ENCODE results near the gene CACNB3. TPM values are rescaled to one million over a fixed set of nuclear protein-coding genes. Genes with fewer than 3 reads are reported as not detected.
A peak's percentile ranks its signal among the peaks of the same experiment; 100 is the strongest.

CACNB3 gene
- total and polyA plus RNA-seq, 8 donors: under 0.01 to 140 (median 12.7) TPM

DNA sequence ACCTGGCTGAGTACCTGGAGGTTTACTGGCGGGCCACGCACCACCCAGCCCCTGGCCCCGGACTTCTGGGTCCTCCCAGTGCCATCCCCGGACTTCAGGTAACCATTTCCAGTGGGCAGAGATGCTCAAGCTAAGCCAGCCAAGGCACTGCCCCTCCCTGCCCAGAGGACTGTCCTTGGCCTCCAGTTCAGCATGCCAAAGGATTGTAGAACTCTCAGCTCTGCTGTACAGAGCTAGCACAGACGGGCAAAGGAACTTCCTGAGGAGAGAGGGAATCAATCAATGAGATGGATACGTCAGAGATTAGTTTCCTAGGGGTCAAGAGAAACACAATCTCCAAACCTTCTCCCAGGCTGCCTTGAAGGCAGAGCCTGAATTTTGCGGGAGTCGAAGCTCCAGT lies 8.7 kb downstream of the CACNB3 start:
- Histone ChIP-seq H3K4me1 (no peaks in the 10 kb centered on the region), H3K4me3 (no peak overlapping the region), H3K9me3 (no peaks in the 10 kb centered on the region), H3K27ac (no peak overlapping the region), H3K36me3 (peaks cover 34 to 89% (median 81%) of the 10 kb centered on the region in 4 donors), H3K27me3 (no peaks in the 10 kb centered on the region)
- TF ChIP-seq POLR2A (IDR thresholded peaks at IDR 0.05): no peak
- TF ChIP-seq, protein P1, sequence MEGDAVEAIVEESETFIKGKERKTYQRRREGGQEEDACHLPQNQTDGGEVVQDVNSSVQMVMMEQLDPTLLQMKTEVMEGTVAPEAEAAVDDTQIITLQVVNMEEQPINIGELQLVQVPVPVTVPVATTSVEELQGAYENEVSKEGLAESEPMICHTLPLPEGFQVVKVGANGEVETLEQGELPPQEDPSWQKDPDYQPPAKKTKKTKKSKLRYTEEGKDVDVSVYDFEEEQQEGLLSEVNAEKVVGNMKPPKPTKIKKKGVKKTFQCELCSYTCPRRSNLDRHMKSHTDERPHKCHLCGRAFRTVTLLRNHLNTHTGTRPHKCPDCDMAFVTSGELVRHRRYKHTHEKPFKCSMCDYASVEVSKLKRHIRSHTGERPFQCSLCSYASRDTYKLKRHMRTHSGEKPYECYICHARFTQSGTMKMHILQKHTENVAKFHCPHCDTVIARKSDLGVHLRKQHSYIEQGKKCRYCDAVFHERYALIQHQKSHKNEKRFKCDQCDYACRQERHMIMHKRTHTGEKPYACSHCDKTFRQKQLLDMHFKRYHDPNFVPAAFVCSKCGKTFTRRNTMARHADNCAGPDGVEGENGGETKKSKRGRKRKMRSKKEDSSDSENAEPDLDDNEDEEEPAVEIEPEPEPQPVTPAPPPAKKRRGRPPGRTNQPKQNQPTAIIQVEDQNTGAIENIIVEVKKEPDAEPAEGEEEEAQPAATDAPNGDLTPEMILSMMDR (IDR thresholded peaks at IDR 0.05): no peak
- TF ChIP-seq POLR2AphosphoS5 (IDR thresholded peaks at IDR 0.05): no peak
- no peak for TF ChIP-seq EP300 (IDR thresholded peaks at IDR 0.05)
- intact Hi-C loops (cut with DNase I; ENCODE audit: low total_unique reads): no loop called here
- DNase-seq: no peak
- 81 to 88% (median 84%) methylated on average over 8 of the region's 8 CpGs for WGBS, 5 donors

DNA sequence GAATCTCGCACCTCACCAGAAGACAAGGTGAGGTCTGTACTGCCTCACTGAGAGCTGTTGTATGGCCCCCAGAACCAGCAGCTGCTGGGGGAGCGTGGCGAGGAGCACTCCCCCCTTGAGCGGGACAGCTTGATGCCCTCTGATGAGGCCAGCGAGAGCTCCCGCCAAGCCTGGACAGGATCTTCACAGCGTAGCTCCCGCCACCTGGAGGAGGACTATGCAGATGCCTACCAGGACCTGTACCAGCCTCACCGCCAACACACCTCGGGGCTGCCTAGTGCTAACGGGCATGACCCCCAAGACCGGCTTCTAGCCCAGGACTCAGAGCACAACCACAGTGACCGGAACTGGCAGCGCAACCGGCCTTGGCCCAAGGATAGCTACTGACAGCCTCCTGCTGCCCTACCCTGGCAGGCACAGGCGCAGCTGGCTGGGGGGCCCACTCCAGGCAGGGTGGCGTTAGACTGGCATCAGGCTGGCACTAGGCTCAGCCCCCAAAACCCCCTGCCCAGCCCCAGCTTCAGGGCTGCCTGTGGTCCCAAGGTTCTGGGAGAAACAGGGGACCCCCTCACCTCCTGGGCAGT lies 9.3 kb downstream of the CACNB3 start:
- Histone ChIP-seq H3K4me3 (no peak overlapping the region), H3K36me3 (peaks cover 40 to 94% (median 87%) of the 10 kb centered on the region in 4 donors), H3K27me3 (no peaks in the 10 kb centered on the region), H3K4me1 (no peaks in the 10 kb centered on the region), H3K9me3 (no peaks in the 10 kb centered on the region), H3K27ac (no peak overlapping the region)
- no peak for TF ChIP-seq POLR2AphosphoS5 (IDR thresholded peaks at IDR 0.05)
- TF ChIP-seq POLR2A (IDR thresholded peaks at IDR 0.05): no peak
- TF ChIP-seq EP300 (IDR thresholded peaks at IDR 0.05): no peak
- TF ChIP-seq, protein P1 (IDR thresholded peaks at IDR 0.05): no peak
- no peak for DNase-seq
- intact Hi-C loops (cut with DNase I; ENCODE audit: low total_unique reads): no loop called here
- WGBS, 5 donors: 91 to 100% (median 92%) methylated on average over 1 to 17 of the region's 17 CpGs

DNA sequence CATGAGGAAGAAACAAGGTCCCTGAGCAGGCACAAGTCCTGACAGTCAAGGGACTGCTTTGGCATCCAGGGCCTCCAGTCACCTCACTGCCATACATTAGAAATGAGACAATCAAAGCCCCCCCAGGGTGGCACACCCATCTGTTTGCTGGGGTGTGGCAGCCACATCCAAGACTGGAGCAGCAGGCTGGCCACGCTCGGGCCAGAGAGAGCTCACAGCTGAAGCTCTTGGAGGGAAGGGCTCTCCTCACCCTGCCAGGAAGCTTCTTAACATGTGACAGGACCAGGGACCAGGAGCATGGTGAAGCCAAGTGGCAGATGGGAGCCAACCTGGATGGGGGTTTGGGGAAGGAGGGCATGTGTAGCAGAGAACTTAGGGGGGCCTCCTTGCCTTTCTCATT lies 10.0 kb downstream of the CACNB3 start:
- intact Hi-C loops (cut with DNase I; ENCODE audit: low total_unique reads): no loop called here
- Histone ChIP-seq H3K9me3 (no peaks in the 10 kb centered on the region), H3K36me3 (peaks cover 47 to 98% (median 94%) of the 10 kb centered on the region in 4 donors), H3K27ac (no peak overlapping the region), H3K4me1 (no peaks in the 10 kb centered on the region), H3K27me3 (no peaks in the 10 kb centered on the region), H3K4me3 (no peak overlapping the region)
- 33 to 60% (median 56%) methylated on average over 1 to 2 of the region's 2 CpGs for WGBS, 5 donors
- peak in 1 of 2 donors; percentile 7 for DNase-seq
- TF ChIP-seq, protein P1 (IDR thresholded peaks at IDR 0.05): no peak
- TF ChIP-seq POLR2A (IDR thresholded peaks at IDR 0.05) (no peak), POLR2AphosphoS5 (IDR thresholded peaks at IDR 0.05) (no peak), EP300 (IDR thresholded peaks at IDR 0.05) (no peak)

DNA sequence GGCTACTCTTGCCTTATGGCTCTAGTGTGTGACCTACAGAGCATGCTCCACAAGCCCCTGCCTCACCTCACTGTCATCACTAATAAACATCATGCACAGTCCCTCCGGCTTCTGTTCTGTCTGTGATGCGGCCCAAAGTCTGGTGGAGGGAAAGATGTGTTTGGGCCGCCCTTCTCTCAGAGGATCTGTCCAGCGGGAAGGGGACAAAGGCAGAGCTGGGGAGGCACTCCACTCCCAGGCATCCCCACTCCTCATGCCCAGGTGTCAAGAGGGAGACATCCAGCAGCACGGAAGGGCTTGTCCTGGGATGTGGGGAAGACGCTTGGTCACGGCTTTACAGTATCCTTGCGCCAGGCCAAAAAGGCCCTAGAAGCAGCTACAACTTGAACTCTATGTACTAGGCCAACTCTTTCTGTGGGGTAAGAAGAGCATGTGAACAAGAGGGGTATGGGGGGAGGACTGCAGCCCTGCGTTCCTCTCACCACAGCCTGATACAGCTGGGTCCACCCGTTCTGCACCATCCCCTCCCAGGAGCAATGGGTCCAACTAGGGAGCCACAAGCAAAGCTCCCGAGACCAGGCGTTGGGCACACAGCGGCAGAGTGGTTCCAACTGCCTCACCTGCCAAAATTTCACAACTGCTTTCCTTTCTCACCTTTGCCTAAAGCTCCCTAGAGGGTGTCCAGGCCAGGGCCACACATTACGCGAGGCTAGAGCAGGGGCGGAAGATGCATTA lies 10.7 kb downstream of the CACNB3 start:
- no peaks in the 10 kb centered on the region for H3K9me3 ChIP-seq
- TF ChIP-seq, protein P1 (IDR thresholded peaks at IDR 0.05): no peak
- TF ChIP-seq POLR2AphosphoS5 (IDR thresholded peaks at IDR 0.05) (no peak), EP300 (IDR thresholded peaks at IDR 0.05) (no peak), POLR2A (IDR thresholded peaks at IDR 0.05) (no peak)
- H3K4me3 ChIP-seq: no peak overlapping the region
- DNase-seq: no peak
- 89 to 91% (median 90%) methylated on average over 16 of the region's 16 CpGs for WGBS, 5 donors
- intact Hi-C loops (cut with DNase I; ENCODE audit: low total_unique reads): no loop called here
- no peaks in the 10 kb centered on the region for H3K4me1 ChIP-seq
- H3K36me3 ChIP-seq: peaks cover 53 to 98% (median 95%) of the 10 kb centered on the region in 4 donors
- no peak overlapping the region for H3K27ac ChIP-seq
- H3K27me3 ChIP-seq: no peaks in the 10 kb centered on the region

Data from stomach (tissue), 9 donors.